ENCODE results near the gene NWD2. TPM values are rescaled to one million over a fixed set of nuclear protein-coding genes. Genes with fewer than 3 reads are reported as not detected.

Gene NWD2
- polyA plus RNA-seq, 1 donor (not counting 4 experiments of a cell fraction or from before 2014, with no cell fraction given), result 0.10 TPM

- no peaks in the 10 kb centered on the region for H3K79me2 ChIP-seq (ENCODE audit: control insufficient read depth, insufficient read depth, low read length)
- H3K27ac ChIP-seq (ENCODE audit: control insufficient read depth, insufficient read depth, low read length), result no peak overlapping the region
- no peaks in the 10 kb centered on the region for H3K36me3 ChIP-seq (ENCODE audit: control insufficient read depth in 2 of 2, extremely low read depth in 1 of 2, insufficient read depth in 2 of 2, low read length in 2 of 2)
- no peaks in the 10 kb centered on the region for H3K27me3 ChIP-seq (ENCODE audit: control insufficient read depth, extremely low read depth, insufficient read depth, low read length)
- no peak overlapping the region for H3K4me3 ChIP-seq (ENCODE audit: control insufficient read depth in 2 of 3, extremely low read depth in 1 of 3, insufficient read depth in 2 of 3, low read depth in 1 of 3, low read length in 3 of 3)
- H3K9me3 ChIP-seq (ENCODE audit: control insufficient read depth, low read depth, low read length), result no peaks in the 10 kb centered on the region
- no peaks in the 10 kb centered on the region for H3K9me1 ChIP-seq (ENCODE audit: control insufficient read depth, extremely low read depth, insufficient read depth, low read length)
- FAIRE-seq (no peak), DNase-seq (ENCODE audit: low read depth, low spot score) (no peak)
- H3K9ac ChIP-seq (ENCODE audit: control insufficient read depth, extremely low read depth, insufficient read depth, low read length), result no peak overlapping the region
- no peak overlapping the region for H2AFZ ChIP-seq (ENCODE audit: control insufficient read depth, low read length)
- no peaks in the 10 kb centered on the region for H4K20me1 ChIP-seq (ENCODE audit: control insufficient read depth, extremely low read depth, insufficient read depth, low read length)
- dilution Hi-C loops (cut with MboI; ENCODE audit: extremely low pct_ligation_motif_present, low sequenced_read_pairs), result no loop called here
- no peak overlapping the region for H3K4me2 ChIP-seq (ENCODE audit: control insufficient read depth, extremely low read depth, insufficient read depth, low read depth, low read length)
- TF ChIP-seq CTCF (optimal IDR thresholded peaks at IDR 0.05 in 1 of 3, IDR thresholded peaks at IDR 0.05 in 1 of 3, conservative IDR thresholded peaks at IDR 0.05 in 1 of 3; ENCODE audit: extremely low read depth in 1 of 3, insufficient read depth in 2 of 3, low read length in 3 of 3) (no peak), EZH2 (IDR thresholded peaks at IDR 0.05; ENCODE audit: low read length) (no peak)
- H3K4me1 ChIP-seq (ENCODE audit: control insufficient read depth, extremely low read depth, insufficient read depth, low read length), result no peaks in the 10 kb centered on the region
Measured at GRCh38 chr4:37486166-37486565, 241.6 kb downstream of the NWD2 start.

GRCh38 chr4:37487668-37488067 lies 243.1 kb downstream of the NWD2 start:
- no peak for FAIRE-seq

More at GRCh38 chr4:37487668-37488067, 243.1 kb downstream of the NWD2 start:
- no peaks in the 10 kb centered on the region for H4K20me1 ChIP-seq (ENCODE audit: control insufficient read depth, extremely low read depth, insufficient read depth, low read length)
- H3K79me2 ChIP-seq (ENCODE audit: control insufficient read depth, insufficient read depth, low read length), result no peaks in the 10 kb centered on the region
- no peak overlapping the region for H3K4me2 ChIP-seq (ENCODE audit: control insufficient read depth, extremely low read depth, insufficient read depth, low read depth, low read length)
- no peaks in the 10 kb centered on the region for H3K4me1 ChIP-seq (ENCODE audit: control insufficient read depth, extremely low read depth, insufficient read depth, low read length)
- DNase-seq (ENCODE audit: low read depth, low spot score), result no peak
- no peaks in the 10 kb centered on the region for H3K36me3 ChIP-seq (ENCODE audit: control insufficient read depth in 2 of 2, extremely low read depth in 1 of 2, insufficient read depth in 2 of 2, low read length in 2 of 2)
- no peaks in the 10 kb centered on the region for H3K9me1 ChIP-seq (ENCODE audit: control insufficient read depth, extremely low read depth, insufficient read depth, low read length)
- TF ChIP-seq CTCF (optimal IDR thresholded peaks at IDR 0.05 in 1 of 3, IDR thresholded peaks at IDR 0.05 in 1 of 3, conservative IDR thresholded peaks at IDR 0.05 in 1 of 3; ENCODE audit: extremely low read depth in 1 of 3, insufficient read depth in 2 of 3, low read length in 3 of 3) (no peak), EZH2 (IDR thresholded peaks at IDR 0.05; ENCODE audit: low read length) (no peak)
- H3K9me3 ChIP-seq (ENCODE audit: control insufficient read depth, low read depth, low read length), result no peaks in the 10 kb centered on the region
- dilution Hi-C loops (cut with MboI; ENCODE audit: extremely low pct_ligation_motif_present, low sequenced_read_pairs), result no loop called here
- no peaks in the 10 kb centered on the region for H3K27me3 ChIP-seq (ENCODE audit: control insufficient read depth, extremely low read depth, insufficient read depth, low read length)
- no peak overlapping the region for H2AFZ ChIP-seq (ENCODE audit: control insufficient read depth, low read length)
- H3K27ac ChIP-seq (ENCODE audit: control insufficient read depth, insufficient read depth, low read length), result no peak overlapping the region
- H3K9ac ChIP-seq (ENCODE audit: control insufficient read depth, extremely low read depth, insufficient read depth, low read length), result no peak overlapping the region
- H3K4me3 ChIP-seq (ENCODE audit: control insufficient read depth in 2 of 3, extremely low read depth in 1 of 3, insufficient read depth in 2 of 3, low read depth in 1 of 3, low read length in 3 of 3), result no peak overlapping the region

All from keratinocyte (primary cell).